Metanephros (tissue), 2 donors: ENCODE measurements around the gene DDX5. TPM values are rescaled to one million over a fixed set of nuclear protein-coding genes. Genes with fewer than 3 reads are reported as not detected.

Experiments
- small RNA-seq: library from RNA; depleted of rRNA; stranded (forward); fragments of <200 nt; gene quantifications from one replicate; pipeline ENCODE3, GENCODE V24; 2014; ENCODE audit warnings: low replicate concordance
- total RNA-seq: library from RNA; depleted of rRNA; stranded (reverse); fragments of >200 nt; gene quantifications from one replicate; pipeline ENCODE4 v1.2.3, GENCODE V29; 2014

The DDX5 gene
- total RNA-seq = 387 TPM

GRCh38 chr17:64506201-64506575 is at the start of gene DDX5:
Gene DDX5 (minus strand): TSS chr17:64506289. CDS start chr17:64506119, 170 bp downstream.

GRCh38 chr17:64506576-64507412 is 705 bp upstream of the DDX5 start, which contains the start of gene CEP95:
Gene CEP95 (plus strand): TSS chr17:64506977. CDS start chr17:64507098, 121 bp downstream.

GRCh38 chr17:64496786-64497564 is 9.1 kb downstream of the DDX5 start, which contains the start of gene POLG2:
Gene POLG2 (minus strand): TSS chr17:64497054. CDS start chr17:64496968, 86 bp downstream.

GRCh38 chr17:64448665-64449512 is 57.2 kb downstream of the DDX5 start, which contains the start of gene MILR1:
Gene MILR1 (plus strand): TSS chr17:64449115. CDS start chr17:64449169, 54 bp downstream.

Small RNAs within 50 kb of the gene (small RNA-seq; reads per million reads assigned to genes)
- not detected for gene ATP5MFP4

Other genes with a start within 250 kb of the DDX5 start
- 25.2 TPM for gene TEX2, start 243.0 kb downstream of the DDX5 start, total RNA-seq
- gene PECAM1, start 115.4 kb downstream of the DDX5 start, total RNA-seq = 95.3 TPM
- 6.5 TPM for gene MILR1, start 57.2 kb downstream of the DDX5 start, total RNA-seq
- gene POLG2, start 9.2 kb downstream of the DDX5 start, total RNA-seq = 18.7 TPM
- 71.8 TPM for gene CEP95, start 688 bp upstream of the DDX5 start, total RNA-seq
- gene SMURF2, start 156.0 kb upstream of the DDX5 start, total RNA-seq = 39.6 TPM